SK-N-SH treated with all-trans-retinoic acid at 6 μM for 48 hours (cell line): Measurements from ENCODE around the gene ARHGEF16.
A peak's percentile ranks its signal among the peaks of the same experiment; 100 is the strongest.

ENCODE experiments used
- ATAC-seq: fragments of 200-7000 bp; cut with Tn5 transposase; 3 replicates; pipeline ENCODE4 v1.9.1; 2020; ENCODE audit warnings: mild to moderate bottlenecking, moderate library complexity
- ARNTL ChIP-seq: fragments of 450-650 bp; formaldehyde crosslinking; IDR thresholded peaks from 2 replicates; pipeline ENCODE4 v1.5.0; 2020; ENCODE audit warnings: low read depth, mild to moderate bottlenecking, moderate library complexity, borderline replicate concordance
- BACH2 ChIP-seq: fragments of 250-450 bp; sonication (Bioruptor Pico); IDR thresholded peaks from 2 replicates; pipeline ENCODE4 v1.9.0; 2021; ENCODE audit warnings: mild to moderate bottlenecking, borderline replicate concordance
- CREB5 ChIP-seq: fragments of 250-450 bp; sonication (Bioruptor Pico); IDR thresholded peaks from 2 replicates; pipeline ENCODE4 v1.5.1; 2020; ENCODE audit warnings: low read depth, mild to moderate bottlenecking, moderate library complexity
- CSDC2 ChIP-seq: fragments of 250-450 bp; sonication (Bioruptor Pico); IDR thresholded peaks from 2 replicates; pipeline ENCODE4 v1.5.0; 2020; ENCODE audit warnings: mild to moderate bottlenecking, moderate library complexity
- CSRNP3 ChIP-seq: fragments of 250-450 bp; sonication (Bioruptor Pico); IDR thresholded peaks from 2 replicates; pipeline ENCODE4 v1.5.1; 2021; ENCODE audit warnings: mild to moderate bottlenecking, moderate library complexity
- ESRRG ChIP-seq: fragments of 250-450 bp; sonication (Bioruptor Pico); IDR thresholded peaks from 2 replicates; pipeline ENCODE4 v1.6.1; 2021; ENCODE audit warnings: mild to moderate bottlenecking
- GLIS3 ChIP-seq: fragments of 250-450 bp; sonication (Bioruptor Pico); IDR thresholded peaks from 2 replicates; pipeline ENCODE4 v1.5.0; 2020; ENCODE audit warnings: mild to moderate bottlenecking, moderate library complexity
- ISL1 ChIP-seq: fragments of 250-450 bp; sonication (Bioruptor Pico); IDR thresholded peaks from 2 replicates; pipeline ENCODE4 v2.1.2; 2022; ENCODE audit warnings: mild to moderate bottlenecking, moderate library complexity
- OSR1 ChIP-seq: fragments of 250-450 bp; sonication (Bioruptor Pico); IDR thresholded peaks from 2 replicates; pipeline ENCODE4 v1.8.0; 2022; ENCODE audit warnings: moderate library complexity, mild to moderate bottlenecking, inconsistent platforms
- PATZ1 ChIP-seq: fragments of 250-450 bp; sonication (Bioruptor Pico); IDR thresholded peaks from 2 replicates; pipeline ENCODE4 v1.8.0; 2020; ENCODE audit warnings: mild to moderate bottlenecking, moderate library complexity, borderline replicate concordance
- POU6F1 ChIP-seq: fragments of 250-450 bp; sonication (Bioruptor Pico); IDR thresholded peaks from 2 replicates; pipeline ENCODE4 v1.8.0; 2021; ENCODE audit warnings: low read depth, mild to moderate bottlenecking, moderate library complexity, borderline replicate concordance
- PPARA ChIP-seq: fragments of 250-450 bp; sonication (Bioruptor Pico); IDR thresholded peaks from 2 replicates; pipeline ENCODE4 v1.5.0; 2020; ENCODE audit warnings: mild to moderate bottlenecking, borderline replicate concordance
- RARB ChIP-seq: fragments of 250-450 bp; sonication (Bioruptor Pico); IDR thresholded peaks from 2 replicates; pipeline ENCODE4 v1.8.0; 2021; ENCODE audit warnings: mild to moderate bottlenecking, moderate library complexity
- SNAI2 ChIP-seq: fragments of 250-450 bp; sonication (Bioruptor Pico); IDR thresholded peaks from 2 replicates; pipeline ENCODE4 v1.5.0; 2020; ENCODE audit warnings: mild to moderate bottlenecking, moderate library complexity
- TCF4 ChIP-seq: fragments of 250-450 bp; sonication (Bioruptor Pico); IDR thresholded peaks from 2 replicates; pipeline ENCODE4 v1.8.0; 2021; ENCODE audit warnings: mild to moderate bottlenecking, moderate library complexity, borderline replicate concordance
- TSHZ2 ChIP-seq: fragments of 250-450 bp; sonication (Bioruptor Pico); IDR thresholded peaks from 2 replicates; pipeline ENCODE4 v1.5.0; 2020; ENCODE audit warnings: mild to moderate bottlenecking, moderate library complexity
- ZC3H10 ChIP-seq: fragments of 250-450 bp; sonication (Bioruptor Pico); IDR thresholded peaks from 2 replicates; pipeline ENCODE4 v1.5.1; 2021; ENCODE audit warnings: mild to moderate bottlenecking, moderate library complexity
- ZFP3 ChIP-seq: fragments of 250-450 bp; sonication (Bioruptor Pico); IDR thresholded peaks from 2 replicates; pipeline ENCODE4 v1.5.0; 2020; ENCODE audit warnings: mild to moderate bottlenecking, moderate library complexity
- ZFP30 ChIP-seq: fragments of 450-650 bp; formaldehyde crosslinking; IDR thresholded peaks from 2 replicates; pipeline ENCODE4 v1.5.0; 2022; ENCODE audit warnings: mild to moderate bottlenecking, moderate library complexity
- ZNF70 ChIP-seq: fragments of 450-650 bp; formaldehyde crosslinking; IDR thresholded peaks from 2 replicates; pipeline ENCODE4 v1.5.0; 2020; ENCODE audit warnings: mild to moderate bottlenecking, moderate library complexity
- ZNF8 ChIP-seq: fragments of 450-650 bp; formaldehyde crosslinking; IDR thresholded peaks from 2 replicates; pipeline ENCODE4 v1.5.0; 2020; ENCODE audit warnings: mild to moderate bottlenecking, moderate library complexity

Gene ARHGEF16

GRCh38 chr1:3501856-3502640 is 47.6 kb downstream of the ARHGEF16 start:
- peak; percentile 44 for ATAC-seq
- TF ChIP-seq ARNTL (CRISPR knock-in tag) (no peak), CSRNP3 (CRISPR knock-in tag) (no peak), CREB5 (CRISPR knock-in tag) (no peak)

- ATAC-seq: no peak
- TF ChIP-seq ZFP30 (CRISPR knock-in tag): no peak
- no peak for TF ChIP-seq ZNF8 (CRISPR knock-in tag)
- TF ChIP-seq BACH2 (CRISPR knock-in tag): no peak
- TF ChIP-seq TCF4: no peak
- no peak for TF ChIP-seq OSR1 (CRISPR knock-in tag)
- TF ChIP-seq ISL1: no peak
- no peak for TF ChIP-seq CREB5 (CRISPR knock-in tag)
- no peak for TF ChIP-seq ESRRG (CRISPR knock-in tag)
- TF ChIP-seq POU6F1: no peak
- no peak for TF ChIP-seq RARB
- TF ChIP-seq ZNF70: no peak
- TF ChIP-seq ZC3H10: no peak
- no peak for TF ChIP-seq ZFP3 (CRISPR knock-in tag)
- TF ChIP-seq GLIS3 (CRISPR knock-in tag): no peak
- TF ChIP-seq, all 23 proteins: peak for 0
These were observed 48.4 kb downstream of the ARHGEF16 start for GRCh38 chr1:3502641-3503524.

GRCh38 chr1:3503525-3503886 is 49.0 kb downstream of the ARHGEF16 start:
- ATAC-seq: no peak
- TF ChIP-seq CSRNP3 (CRISPR knock-in tag) (no peak), PATZ1 (CRISPR knock-in tag) (no peak), ZNF70 (no peak), CREB5 (CRISPR knock-in tag) (no peak), CSDC2 (CRISPR knock-in tag) (no peak), GLIS3 (CRISPR knock-in tag) (no peak), ARNTL (CRISPR knock-in tag) (no peak), ESRRG (CRISPR knock-in tag) (no peak), TSHZ2 (CRISPR knock-in tag) (no peak), PPARA (no peak), RARB (no peak), BACH2 (CRISPR knock-in tag) (no peak), SNAI2 (CRISPR knock-in tag) (no peak), ZFP30 (CRISPR knock-in tag) (no peak), ISL1 (no peak), ZNF8 (CRISPR knock-in tag) (no peak)
- TF ChIP-seq, all 23 proteins: peak for 0
